SK-N-SH (cell line): ENCODE results near the gene SCRG1. TPM values are rescaled to one million over a fixed set of nuclear protein-coding genes. Genes with fewer than 3 reads are reported as not detected.

Experiments used
- CTCF ChIA-PET: fragments of 300-600, 350-600 bp; formaldehyde crosslinking; extraction: SDS; loops from one replicate; lab custom pipeline; 2021; lab: Yijun Ruan, JAX
- POLR2A ChIA-PET: fragments of 350-600 bp; sonication (Branson Sonifier 250); formaldehyde crosslinking; extraction: SDS; loops from one replicate; lab custom pipeline; 2020; ENCODE audit warnings: antibody characterized with exemption, inconsistent platforms; lab: Yijun Ruan, JAX
- DNase-seq: peaks from one replicate; pipeline ENCODE4 v3.0.0; 2012
- H2AFZ ChIP-seq: fragments of 200-600 bp; sonication (generic); 2 replicates; pipeline ENCODE4 v1.8.1; 2016; ENCODE audit warnings: antibody characterized with exemption, mild to moderate bottlenecking, low read depth
- H3F3A ChIP-seq: fragments of 200-600 bp; sonication (generic); replicated peaks from 2 replicates; pipeline ENCODE3; 2016; ENCODE audit warnings: antibody characterized with exemption, mild to moderate bottlenecking; ENCODE audit not compliant: insufficient read depth
- H3K27ac ChIP-seq, 2 experiments: fragments of 200-500 bp in 1 of 2; fragments of 200-600 bp in 1 of 2; sonication (Bioruptor generic) in 1 of 2; sonication (generic), shearing (Covaris generic) in 1 of 2; 2 replicates each; pipeline versions ENCODE4 v1.5.1 to v1.6.1; 2014 to 2016; ENCODE audit warnings: low read depth in 2 of 2, inconsistent platforms in 1 of 2, low read length in 1 of 2, mild to moderate bottlenecking in 1 of 2, mixed read lengths in 1 of 2
- H3K27me3 ChIP-seq: fragments of 200-600 bp; sonication (generic), shearing (Covaris generic); 2 replicates; pipeline ENCODE4 v1.6.1; 2016; ENCODE audit warnings: mixed run types; ENCODE audit not compliant: insufficient read depth
- H3K36me3 ChIP-seq, 2 experiments: fragments of 200-500 bp in 1 of 2; fragments of 200-600 bp in 1 of 2; sonication (Bioruptor generic) in 1 of 2; sonication (generic) in 1 of 2; replicated peaks in 1 of 2; 2 replicates each; pipeline versions ENCODE3 to v1.5.1; 2014 to 2016; ENCODE audit warnings: low read length in 1 of 2, mild to moderate bottlenecking in 1 of 2; ENCODE audit not compliant: insufficient read depth in 2 of 2, control insufficient read depth in 1 of 2
- H3K4me1 ChIP-seq, 2 experiments: fragments of 200-500 bp in 1 of 2; fragments of 200-600 bp in 1 of 2; sonication (Bioruptor generic) in 1 of 2; sonication (generic), shearing (Covaris generic) in 1 of 2; 2 replicates each; pipeline versions ENCODE4 v1.5.1 to v1.6.1; 2014 to 2016; ENCODE audit warnings: low read depth in 1 of 2, low read length in 1 of 2, mixed run types in 1 of 2; ENCODE audit not compliant: insufficient read depth in 2 of 2, control insufficient read depth in 1 of 2
- H3K4me2 ChIP-seq: fragments of 200-600 bp; sonication (generic), shearing (Covaris generic); 2 replicates; pipeline ENCODE4 v1.6.1; 2017; ENCODE audit warnings: mixed run types
- H3K4me3 ChIP-seq, 2 experiments: fragments of 200-500 bp in 1 of 2; fragments of 200-600 bp in 1 of 2; sonication (Bioruptor generic) in 1 of 2; sonication (generic), shearing (Covaris generic) in 1 of 2; 2 replicates each; pipeline versions ENCODE4 v1.5.1 to v1.8.1; 2014 to 2016; ENCODE audit warnings: low read depth in 2 of 2, inconsistent platforms in 1 of 2, low read length in 1 of 2, mild to moderate bottlenecking in 1 of 2, mixed read lengths in 1 of 2, moderate library complexity in 1 of 2
- H3K79me2 ChIP-seq: fragments of 200-600 bp; sonication (generic); 2 replicates; pipeline ENCODE4 v1.8.1; 2017; ENCODE audit warnings: mild to moderate bottlenecking; ENCODE audit not compliant: insufficient read depth
- H3K9ac ChIP-seq: fragments of 200-600 bp; sonication (generic); 2 replicates; pipeline ENCODE4 v1.6.1; 2017; ENCODE audit warnings: mixed run types
- H3K9me2 ChIP-seq: fragments of 200-600 bp; sonication (generic); 2 replicates; pipeline ENCODE4 v1.6.1; 2017; ENCODE audit warnings: mixed run types
- H3K9me3 ChIP-seq: fragments of 200-600 bp; sonication (generic); 2 replicates; pipeline ENCODE4 v1.6.1; 2017; ENCODE audit warnings: mixed run types, mild to moderate bottlenecking, moderate library complexity
- H4K20me1 ChIP-seq: fragments of 200-600 bp; sonication (generic); 2 replicates; pipeline ENCODE4 v1.6.1; 2017; ENCODE audit warnings: mild to moderate bottlenecking, mixed run types; ENCODE audit not compliant: insufficient read depth
- EP300 ChIP-seq, 2 experiments: IDR thresholded peaks; 2 replicates each; pipeline versions ENCODE4 v1.4.0 to v1.6.1; 2012; ENCODE audit warnings: borderline replicate concordance in 1 of 2, low read depth in 1 of 2, low read length in 1 of 2
- EZH2phosphoT487 ChIP-seq: fragments of 200-600 bp; sonication (generic); IDR thresholded peaks from 2 replicates; pipeline ENCODE4 v1.6.1; 2017; ENCODE audit warnings: low read depth, mixed run types, mild to moderate bottlenecking, antibody characterized with exemption, moderate library complexity, borderline replicate concordance
- FOXJ3 ChIP-seq: sonication (generic); formaldehyde crosslinking; IDR thresholded peaks from 2 replicates; pipeline ENCODE4 v1.5.1; 2020; ENCODE audit warnings: mild to moderate bottlenecking, missing genetic modification reagents
- FOXM1 ChIP-seq: IDR thresholded peaks from 2 replicates; pipeline ENCODE4 v1.4.0; 2012; ENCODE audit warnings: low read depth, mild to moderate bottlenecking
- GABPA ChIP-seq: IDR thresholded peaks from 2 replicates; pipeline ENCODE4 v1.4.0; 2012; ENCODE audit warnings: low read depth, mild to moderate bottlenecking
- MEF2A ChIP-seq: IDR thresholded peaks from 2 replicates; pipeline ENCODE4 v1.4.0; 2012; ENCODE audit warnings: low read depth, borderline replicate concordance
- RAD21 ChIP-seq: IDR thresholded peaks from 2 replicates; pipeline ENCODE4 v1.6.1; 2012; ENCODE audit warnings: mild to moderate bottlenecking, low read length
- RCOR1 ChIP-seq: fragments of 150-350 bp; IDR thresholded peaks from 2 replicates; pipeline ENCODE4 v1.6.1; 2017; ENCODE audit warnings: antibody characterized with exemption, low read length
- TCF12 ChIP-seq: IDR thresholded peaks from 2 replicates; pipeline ENCODE4 v1.4.0; 2012
- YY1 ChIP-seq: IDR thresholded peaks from 2 replicates; pipeline ENCODE4 v1.4.0; 2012; ENCODE audit warnings: low read depth, mild to moderate bottlenecking
- WGBS: methylation state at CpG from one replicate; pipeline ENCODE4 v1.1.6; 2017; ENCODE audit warnings: low lambda C conversion rate; 5-methylcytosine and 5-hydroxymethylcytosine counted together
- polyA plus RNA-seq, 3 experiments: library from polyadenylated mRNA; depleted of rRNA; stranded (reverse); fragments of >200 nt; gene quantifications; 2 replicates each; pipeline ENCODE4 v1.2.3, GENCODE V29; 2012
- TF ChIP-seq, protein P1 (sequence below): fragments of 150-350 bp; IDR thresholded peaks from 2 replicates; pipeline ENCODE4 v1.6.1; 2016; ENCODE audit warnings: mild to moderate bottlenecking, low read depth, low read length
- TF ChIP-seq, protein P2 (sequence below): IDR thresholded peaks from 2 replicates; pipeline ENCODE4 v1.4.0; 2012; ENCODE audit warnings: low read depth, borderline replicate concordance
- TF ChIP-seq, protein P3 (sequence below): fragments of 200-600 bp; sonication (generic); IDR thresholded peaks from 2 replicates; pipeline ENCODE4 v1.6.1; 2017; ENCODE audit warnings: antibody characterized with exemption, mild to moderate bottlenecking, moderate library complexity

The SCRG1 gene
- polyA plus RNA-seq, 1 of the 3 experiments (the other 2 are of a cell fraction): 0.16 TPM

DNA sequence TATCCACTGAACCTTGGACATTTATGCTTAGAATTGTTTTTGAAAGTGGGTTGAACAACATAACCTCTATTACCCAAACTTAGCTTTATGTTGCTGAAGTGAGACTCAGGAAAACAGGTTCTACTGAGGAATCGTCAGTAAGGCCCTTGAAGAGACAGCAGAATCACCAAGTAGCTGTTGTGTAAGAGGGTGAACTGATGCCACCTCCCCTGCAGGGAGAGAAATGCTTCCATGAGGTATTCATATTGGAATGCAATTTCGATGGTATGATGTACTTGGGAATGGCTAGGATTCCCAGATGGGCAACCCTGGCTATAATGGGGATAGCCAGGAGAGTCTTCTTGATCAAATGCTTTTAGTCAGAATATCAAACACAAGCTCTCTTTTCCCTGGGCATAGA, 4.1 kb upstream of the SCRG1 start:
- H3K36me3 ChIP-seq: peaks cover 0 to 4% of the 10 kb centered on the region in 2 experiments
- no peak overlapping the region for H3K4me3 ChIP-seq
- no peak for DNase-seq
- no peak for TF ChIP-seq GABPA
- TF ChIP-seq TCF12: no peak
- TF ChIP-seq MEF2A: no peak
- TF ChIP-seq EZH2phosphoT487: no peak
- TF ChIP-seq, protein P1, sequence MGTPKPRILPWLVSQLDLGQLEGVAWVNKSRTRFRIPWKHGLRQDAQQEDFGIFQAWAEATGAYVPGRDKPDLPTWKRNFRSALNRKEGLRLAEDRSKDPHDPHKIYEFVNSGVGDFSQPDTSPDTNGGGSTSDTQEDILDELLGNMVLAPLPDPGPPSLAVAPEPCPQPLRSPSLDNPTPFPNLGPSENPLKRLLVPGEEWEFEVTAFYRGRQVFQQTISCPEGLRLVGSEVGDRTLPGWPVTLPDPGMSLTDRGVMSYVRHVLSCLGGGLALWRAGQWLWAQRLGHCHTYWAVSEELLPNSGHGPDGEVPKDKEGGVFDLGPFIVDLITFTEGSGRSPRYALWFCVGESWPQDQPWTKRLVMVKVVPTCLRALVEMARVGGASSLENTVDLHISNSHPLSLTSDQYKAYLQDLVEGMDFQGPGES: no peak
- no peak for TF ChIP-seq YY1
- TF ChIP-seq FOXM1: no peak
- H3K4me2 ChIP-seq: no peak overlapping the region
- CTCF ChIA-PET: interaction anchor here (0.7 to 2.4 kb wide), 5 partner anchors 9 to 378 kb away, joined by 3 to 12 read pairs (median 5); no protein-coding TSS in a partner anchor
- no peak overlapping the region for H2AFZ ChIP-seq
- H3F3A ChIP-seq: peaks cover 5% of the 10 kb centered on the region
- H3K9me2 ChIP-seq: no peaks in the 10 kb centered on the region
- H3K9me3 ChIP-seq: no peaks in the 10 kb centered on the region
- H3K9ac ChIP-seq: no peak overlapping the region
- H3K27ac ChIP-seq: no peak overlapping the region
- no peaks in the 10 kb centered on the region for H3K79me2 ChIP-seq
- H4K20me1 ChIP-seq: no peaks in the 10 kb centered on the region
- peaks cover 0 to 3% of the 10 kb centered on the region in 2 experiments; a peak in 1 of 4 replicates for H3K4me1 ChIP-seq
- WGBS: 83% methylated on average over 2 of the region's 2 CpGs
- POLR2A ChIA-PET: interaction anchor here (0.9 kb wide), 1 partner anchor 32 kb away, joined by 3 read pairs; the partner anchor contains the start of gene SAP30
- no peaks in the 10 kb centered on the region for H3K27me3 ChIP-seq

DNA sequence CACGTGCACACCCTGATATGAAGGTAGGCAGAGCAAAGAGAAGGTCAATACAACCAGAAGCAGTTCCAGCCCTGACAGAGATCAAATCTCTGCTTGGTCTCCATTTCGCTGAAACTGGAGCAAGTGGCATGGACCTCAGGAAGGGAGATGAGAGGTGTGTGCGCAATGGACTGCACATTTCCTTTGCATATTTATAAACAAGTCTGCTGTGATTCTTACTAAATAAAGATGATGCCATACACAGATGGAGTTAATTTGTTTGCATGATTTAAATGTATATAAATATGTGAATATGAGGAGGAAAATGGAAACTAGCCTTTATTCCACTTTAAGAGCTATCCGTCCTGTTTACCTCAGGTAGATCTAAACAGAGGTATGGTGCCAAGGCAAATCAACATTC, 2.1 kb upstream of the SCRG1 start:
- Histone ChIP-seq H3K4me1 (peaks cover 0 to 13% of the 10 kb centered on the region in 2 experiments; a peak in 1 of 4 replicates), H3K36me3 (peaks cover 0 to 3% of the 10 kb centered on the region in 2 experiments), H3K9me3 (no peaks in the 10 kb centered on the region), H3K4me3 (no peak overlapping the region), H3K9ac (no peak overlapping the region), H2AFZ (no peak overlapping the region), H3K4me2 (no peak overlapping the region), H3F3A (peaks cover 13% of the 10 kb centered on the region), H3K27me3 (no peaks in the 10 kb centered on the region), H3K27ac (no peak overlapping the region), H3K9me2 (no peaks in the 10 kb centered on the region), H3K79me2 (no peaks in the 10 kb centered on the region), H4K20me1 (no peaks in the 10 kb centered on the region)
- TF ChIP-seq, protein P2, sequence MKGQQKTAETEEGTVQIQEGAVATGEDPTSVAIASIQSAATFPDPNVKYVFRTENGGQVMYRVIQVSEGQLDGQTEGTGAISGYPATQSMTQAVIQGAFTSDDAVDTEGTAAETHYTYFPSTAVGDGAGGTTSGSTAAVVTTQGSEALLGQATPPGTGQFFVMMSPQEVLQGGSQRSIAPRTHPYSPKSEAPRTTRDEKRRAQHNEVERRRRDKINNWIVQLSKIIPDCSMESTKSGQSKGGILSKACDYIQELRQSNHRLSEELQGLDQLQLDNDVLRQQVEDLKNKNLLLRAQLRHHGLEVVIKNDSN: no peak
- TF ChIP-seq RAD21 (no peak), RCOR1 (no peak), EP300 (IDR thresholded peaks at IDR 0.05; ENCODE audit: borderline replicate concordance in 1 of 2, low read depth in 1 of 2, low read length in 1 of 2) (no peak), TCF12 (no peak), FOXJ3 (no peak), GABPA (no peak)
- TF ChIP-seq, protein P3, sequence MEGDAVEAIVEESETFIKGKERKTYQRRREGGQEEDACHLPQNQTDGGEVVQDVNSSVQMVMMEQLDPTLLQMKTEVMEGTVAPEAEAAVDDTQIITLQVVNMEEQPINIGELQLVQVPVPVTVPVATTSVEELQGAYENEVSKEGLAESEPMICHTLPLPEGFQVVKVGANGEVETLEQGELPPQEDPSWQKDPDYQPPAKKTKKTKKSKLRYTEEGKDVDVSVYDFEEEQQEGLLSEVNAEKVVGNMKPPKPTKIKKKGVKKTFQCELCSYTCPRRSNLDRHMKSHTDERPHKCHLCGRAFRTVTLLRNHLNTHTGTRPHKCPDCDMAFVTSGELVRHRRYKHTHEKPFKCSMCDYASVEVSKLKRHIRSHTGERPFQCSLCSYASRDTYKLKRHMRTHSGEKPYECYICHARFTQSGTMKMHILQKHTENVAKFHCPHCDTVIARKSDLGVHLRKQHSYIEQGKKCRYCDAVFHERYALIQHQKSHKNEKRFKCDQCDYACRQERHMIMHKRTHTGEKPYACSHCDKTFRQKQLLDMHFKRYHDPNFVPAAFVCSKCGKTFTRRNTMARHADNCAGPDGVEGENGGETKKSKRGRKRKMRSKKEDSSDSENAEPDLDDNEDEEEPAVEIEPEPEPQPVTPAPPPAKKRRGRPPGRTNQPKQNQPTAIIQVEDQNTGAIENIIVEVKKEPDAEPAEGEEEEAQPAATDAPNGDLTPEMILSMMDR: no peak
- ChIA-PET POLR2A (no interaction called here), CTCF (interaction anchor here (0.8 to 2.4 kb wide), 6 partner anchors 11 to 388 kb away, joined by 3 to 12 read pairs (median 3); no protein-coding TSS in a partner anchor)
- DNase-seq: no peak
- 88% methylated on average over 4 of the region's 4 CpGs for WGBS
